Measurements from ENCODE around the gene APOBEC2.

Gene APOBEC2

GRCh38 chr6:41066867-41067304 is 13.9 kb downstream of the APOBEC2 start:
- DNase-seq: peak; percentile 77 to 85 (median 79)
- Histone ChIP-seq H3K27me3 (replicated peaks in 2 of 5; ENCODE audit: control insufficient read depth in 4 of 5, insufficient read depth in 5 of 5, low read length in 4 of 5) (no peaks in the 10 kb centered on the region), H3K36me3 (ENCODE audit: control insufficient read depth in 4 of 4, insufficient read depth in 4 of 4, low read length in 3 of 4) (peaks cover 18 to 65% (median 40%) of the 10 kb centered on the region in 4 experiments), H3K9me3 (ENCODE audit: control extremely low read depth in 1 of 5, control insufficient read depth in 4 of 5, insufficient read depth in 2 of 5, low read depth in 1 of 5, low read length in 4 of 5) (no peaks in the 10 kb centered on the region), H3K27ac (ENCODE audit: insufficient read depth in 1 of 2, low read depth in 1 of 2, low read length in 2 of 2, poor library complexity in 1 of 2, severe bottlenecking in 2 of 2) (no peak overlapping the region), H3K4me1 (ENCODE audit: control extremely low read depth in 1 of 4, control insufficient read depth in 4 of 4, insufficient read depth in 4 of 4, low read length in 3 of 4) (peaks cover 6 to 19% (median 10%) of the 10 kb centered on the region in 4 experiments), H3K4me3 (ENCODE audit: control insufficient read depth in 1 of 7, extremely low read depth in 1 of 7, insufficient read depth in 4 of 7, low read depth in 2 of 7, low read length in 6 of 7) (no peak overlapping the region)
- 7% methylated on average over 2 of the region's 3 CpGs for WGBS (ENCODE audit: insufficient coverage)
- POLR2A ChIA-PET: interaction anchor here (0.6 kb wide), 1 partner anchor 484 kb away, joined by 3 read pairs; no protein-coding TSS in a partner anchor
- CTCF ChIA-PET: interaction anchor here (0.6 to 2.6 kb wide), 6 partner anchors 27 to 68 kb away, joined by 3 to 17 read pairs (median 5); partner anchors contain the start of genes TSPO2 and UNC5CL

DNA sequence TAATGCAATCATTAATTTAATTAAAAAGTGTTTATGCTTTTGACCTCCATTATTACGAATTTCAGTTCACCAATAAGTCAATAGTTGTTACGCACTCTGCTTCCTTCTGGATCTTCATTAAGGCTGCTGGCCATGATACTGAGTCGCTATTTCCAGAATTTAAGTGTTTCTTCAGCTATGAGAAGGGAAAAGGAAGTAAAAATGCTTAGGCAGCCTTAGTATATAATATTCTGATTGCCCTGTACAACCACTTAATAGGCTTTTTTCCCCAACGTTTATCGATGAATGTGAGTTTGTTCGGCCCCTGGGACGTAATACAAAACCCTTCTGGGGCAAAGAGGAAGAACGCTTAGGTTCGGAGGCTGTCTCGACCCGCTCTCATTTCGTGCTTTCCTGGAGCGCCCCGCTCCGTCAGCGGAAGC is 18.5 kb downstream of the APOBEC2 start:
- DNase-seq: no peak
- peaks cover 16 to 44% (median 32%) of the 10 kb centered on the region in 4 experiments for H3K4me1 ChIP-seq (ENCODE audit: control extremely low read depth in 1 of 4, control insufficient read depth in 4 of 4, insufficient read depth in 4 of 4, low read length in 3 of 4)
- POLR2A ChIA-PET: interaction anchor here (0.8 kb wide), 1 partner anchor 44 kb away, joined by 4 read pairs; no protein-coding TSS in a partner anchor
- 0% methylated on average over 12 of the region's 16 CpGs for WGBS (ENCODE audit: insufficient coverage)
- H3K4me3 ChIP-seq (ENCODE audit: control insufficient read depth in 1 of 7, extremely low read depth in 1 of 7, insufficient read depth in 4 of 7, low read depth in 2 of 7, low read length in 6 of 7): peak overlapping the region; percentile 67 to 99 (median 94)
- no peaks in the 10 kb centered on the region for H3K9me3 ChIP-seq (ENCODE audit: control extremely low read depth in 1 of 5, control insufficient read depth in 4 of 5, insufficient read depth in 2 of 5, low read depth in 1 of 5, low read length in 4 of 5)
- no peaks in the 10 kb centered on the region for H3K27me3 ChIP-seq (replicated peaks in 2 of 5; ENCODE audit: control insufficient read depth in 4 of 5, insufficient read depth in 5 of 5, low read length in 4 of 5)
- CTCF ChIA-PET: interaction anchor here (0.8 to 2.2 kb wide), 4 partner anchors 9 to 130 kb away, joined by 4 to 7 read pairs (median 4); no protein-coding TSS in a partner anchor
- peaks cover 8 to 32% (median 20%) of the 10 kb centered on the region in 4 experiments for H3K36me3 ChIP-seq (ENCODE audit: control insufficient read depth in 4 of 4, insufficient read depth in 4 of 4, low read length in 3 of 4)
- H3K27ac ChIP-seq (ENCODE audit: insufficient read depth in 1 of 2, low read depth in 1 of 2, low read length in 2 of 2, poor library complexity in 1 of 2, severe bottlenecking in 2 of 2): peak overlapping the region; percentile 95 to 98

DNA sequence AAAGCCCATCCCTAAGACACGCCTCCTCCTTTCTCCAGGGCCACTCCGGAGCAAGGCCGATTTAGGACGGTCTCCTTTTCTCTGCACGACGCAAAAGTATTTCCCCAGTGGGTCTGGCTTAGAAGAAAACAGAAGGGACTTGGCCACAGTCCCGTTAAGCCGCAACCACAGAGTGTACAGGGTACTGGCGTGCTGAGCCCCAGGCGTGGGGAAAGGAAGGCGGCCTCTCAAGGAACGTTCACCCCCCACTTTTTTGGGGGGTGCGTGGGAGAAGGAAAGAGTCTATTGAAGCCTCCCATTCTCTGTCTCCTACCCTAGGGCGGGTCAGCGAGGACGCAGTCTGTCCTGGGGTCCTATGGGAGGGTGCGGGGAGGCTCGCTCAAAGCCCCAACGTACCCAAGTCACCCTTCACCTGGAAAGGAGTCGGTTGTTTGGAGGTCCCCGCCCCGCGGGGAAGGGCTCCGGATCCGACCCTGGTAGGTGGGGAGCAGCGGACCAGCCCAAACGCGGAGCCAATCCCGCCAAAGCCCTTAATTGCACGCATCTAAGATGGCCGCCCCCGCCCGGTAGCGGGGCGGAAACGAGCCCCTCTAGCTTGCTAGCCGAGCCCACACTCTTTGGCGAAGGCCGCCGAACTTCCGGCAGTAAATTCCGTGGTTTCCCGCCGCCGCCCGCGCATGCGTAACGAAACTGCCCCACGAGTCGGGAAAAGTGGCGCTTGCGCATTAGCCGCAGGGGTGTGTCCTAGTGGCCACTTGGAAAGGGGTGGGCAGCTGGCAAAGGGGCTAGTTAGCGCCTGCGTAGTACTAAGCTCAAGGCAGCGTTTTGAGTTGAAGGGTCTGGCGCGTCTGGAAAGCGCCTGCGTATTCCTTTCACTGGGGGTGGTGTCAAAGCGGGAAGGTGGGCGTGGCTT is 19.2 kb downstream of the APOBEC2 start, which contains the start of gene OARD1:
Gene OARD1 (minus strand): TSS at position 434 of the 913 bp plus-strand sequence. CDS start 722 bp downstream, outside the sequence.
- H3K4me1 ChIP-seq (ENCODE audit: control extremely low read depth in 1 of 4, control insufficient read depth in 4 of 4, insufficient read depth in 4 of 4, low read length in 3 of 4): peaks cover 17 to 44% (median 33%) of the 10 kb centered on the region in 4 experiments
- peaks cover 7 to 29% (median 17%) of the 10 kb centered on the region in 4 experiments for H3K36me3 ChIP-seq (ENCODE audit: control insufficient read depth in 4 of 4, insufficient read depth in 4 of 4, low read length in 3 of 4)
- ChIA-PET POLR2A (interaction anchor here (0.8 kb wide), 1 partner anchor 44 kb away, joined by 4 read pairs; no protein-coding TSS in a partner anchor), CTCF (interaction anchor here (1.0 to 1.5 kb wide), 2 partner anchors 13 to 130 kb away, joined by 3 to 4 read pairs; no protein-coding TSS in a partner anchor)
- peak; percentile 99 to 100 (median 99) for DNase-seq
- WGBS (ENCODE audit: insufficient coverage): 0% methylated on average over 55 of the region's 63 CpGs
- H3K4me3 ChIP-seq (ENCODE audit: control insufficient read depth in 1 of 7, extremely low read depth in 1 of 7, insufficient read depth in 4 of 7, low read depth in 2 of 7, low read length in 6 of 7): peak within 1 kb of the TSS; percentile 88 to 99 (median 94)
- H3K27me3 ChIP-seq (replicated peaks in 2 of 5; ENCODE audit: control insufficient read depth in 4 of 5, insufficient read depth in 5 of 5, low read length in 4 of 5): no peaks in the 10 kb centered on the region
- peak within 1 kb of the TSS; percentile 95 to 98 for H3K27ac ChIP-seq (ENCODE audit: insufficient read depth in 1 of 2, low read depth in 1 of 2, low read length in 2 of 2, poor library complexity in 1 of 2, severe bottlenecking in 2 of 2)
- no peaks in the 10 kb centered on the region for H3K9me3 ChIP-seq (ENCODE audit: control extremely low read depth in 1 of 5, control insufficient read depth in 4 of 5, insufficient read depth in 2 of 5, low read depth in 1 of 5, low read length in 4 of 5)

GRCh38 chr6:41072836-41073202 is 19.8 kb downstream of the APOBEC2 start, which contains the start of gene NFYA:
TSS of gene NFYA (plus strand) at chr6:41072974. CDS start at chr6:41079090, 6,116 bp downstream.
- DNase-seq: peak in 2 of 3 donors; percentile 99
- no peaks in the 10 kb centered on the region for H3K9me3 ChIP-seq (ENCODE audit: control extremely low read depth in 1 of 5, control insufficient read depth in 4 of 5, insufficient read depth in 2 of 5, low read depth in 1 of 5, low read length in 4 of 5)
- H3K4me3 ChIP-seq (ENCODE audit: control insufficient read depth in 1 of 7, extremely low read depth in 1 of 7, insufficient read depth in 4 of 7, low read depth in 2 of 7, low read length in 6 of 7): peak within 1 kb of the TSS; percentile 88 to 99 (median 94)
- H3K4me1 ChIP-seq (ENCODE audit: control extremely low read depth in 1 of 4, control insufficient read depth in 4 of 4, insufficient read depth in 4 of 4, low read length in 3 of 4): peaks cover 17 to 44% (median 33%) of the 10 kb centered on the region in 4 experiments
- WGBS (ENCODE audit: insufficient coverage): 0% methylated on average over 34 of the region's 37 CpGs
- H3K27me3 ChIP-seq (replicated peaks in 2 of 5; ENCODE audit: control insufficient read depth in 4 of 5, insufficient read depth in 5 of 5, low read length in 4 of 5): no peaks in the 10 kb centered on the region
- POLR2A ChIA-PET: no interaction called here
- CTCF ChIA-PET: interaction anchor here (1.0 kb wide), 1 partner anchor 14 kb away, joined by 3 read pairs; no protein-coding TSS in a partner anchor
- H3K36me3 ChIP-seq (ENCODE audit: control insufficient read depth in 4 of 4, insufficient read depth in 4 of 4, low read length in 3 of 4): peaks cover 6 to 23% (median 13%) of the 10 kb centered on the region in 4 experiments
- peak within 1 kb of the TSS; percentile 95 to 98 for H3K27ac ChIP-seq (ENCODE audit: insufficient read depth in 1 of 2, low read depth in 1 of 2, low read length in 2 of 2, poor library complexity in 1 of 2, severe bottlenecking in 2 of 2)

DNA sequence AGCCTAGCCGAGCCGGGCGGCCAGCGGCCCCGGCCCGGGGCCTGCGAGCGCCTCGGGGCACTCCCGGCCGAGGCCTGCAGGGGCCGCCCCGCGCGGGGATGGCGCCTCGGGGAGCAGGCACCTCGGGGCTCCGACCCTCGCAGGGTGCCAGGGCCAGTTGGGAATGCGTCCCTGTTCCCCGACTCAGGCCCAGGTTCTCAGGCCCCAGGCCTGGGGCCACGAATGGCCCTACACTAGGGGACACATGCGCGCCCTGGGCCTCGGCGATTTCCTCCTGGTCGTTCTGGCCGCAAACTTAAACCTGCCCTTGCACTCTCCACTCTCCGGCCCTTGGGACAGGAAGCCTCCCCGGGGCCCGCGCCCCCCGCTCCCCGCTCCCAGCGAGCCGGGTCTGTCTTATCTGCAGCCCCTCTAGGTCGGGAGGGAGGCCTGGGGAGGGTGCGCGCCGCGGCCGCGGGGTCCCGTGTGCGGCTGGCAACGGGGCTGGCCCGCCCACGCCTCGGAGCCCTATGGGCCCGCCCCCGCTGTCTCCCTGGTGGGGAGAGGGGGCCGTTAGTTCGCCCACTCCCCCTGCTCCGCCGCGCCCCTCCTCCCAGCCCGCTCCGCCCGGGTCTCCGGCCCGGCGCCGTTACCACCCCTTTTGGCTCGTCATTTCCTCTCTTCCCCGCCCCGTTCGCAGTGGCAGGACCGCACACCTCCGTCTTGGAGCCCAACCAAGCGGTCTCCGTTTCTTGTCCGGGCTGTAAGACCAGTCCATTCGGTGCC is 20.4 kb downstream of the APOBEC2 start:
- H3K9me3 ChIP-seq (ENCODE audit: control extremely low read depth in 1 of 5, control insufficient read depth in 4 of 5, insufficient read depth in 2 of 5, low read depth in 1 of 5, low read length in 4 of 5): no peaks in the 10 kb centered on the region
- ChIA-PET CTCF (interaction anchor here (1.0 kb wide), 1 partner anchor 14 kb away, joined by 3 read pairs; no protein-coding TSS in a partner anchor), POLR2A (interaction anchor here (0.6 kb wide), 2 partner anchors 14 to 977 kb away, joined by 3 to 4 read pairs; partner anchors contain the start of gene TAF8)
- WGBS (ENCODE audit: insufficient coverage): under 1% methylated on average over 54 of the region's 74 CpGs
- peak overlapping the region; percentile 95 to 98 for H3K27ac ChIP-seq (ENCODE audit: insufficient read depth in 1 of 2, low read depth in 1 of 2, low read length in 2 of 2, poor library complexity in 1 of 2, severe bottlenecking in 2 of 2)
- H3K4me1 ChIP-seq (ENCODE audit: control extremely low read depth in 1 of 4, control insufficient read depth in 4 of 4, insufficient read depth in 4 of 4, low read length in 3 of 4): peaks cover 17 to 40% (median 31%) of the 10 kb centered on the region in 4 experiments
- H3K27me3 ChIP-seq (replicated peaks in 2 of 5; ENCODE audit: control insufficient read depth in 4 of 5, insufficient read depth in 5 of 5, low read length in 4 of 5): no peaks in the 10 kb centered on the region
- DNase-seq: peak; percentile 85 to 94 (median 92)
- peaks cover 2 to 17% (median 9%) of the 10 kb centered on the region in 4 experiments for H3K36me3 ChIP-seq (ENCODE audit: control insufficient read depth in 4 of 4, insufficient read depth in 4 of 4, low read length in 3 of 4)
- H3K4me3 ChIP-seq (ENCODE audit: control insufficient read depth in 1 of 7, extremely low read depth in 1 of 7, insufficient read depth in 4 of 7, low read depth in 2 of 7, low read length in 6 of 7): peak overlapping the region; percentile 83 to 95 (median 92)

GRCh38 chr6:41073968-41074691 is 21.1 kb downstream of the APOBEC2 start:
- H3K27me3 ChIP-seq (replicated peaks in 2 of 5; ENCODE audit: control insufficient read depth in 4 of 5, insufficient read depth in 5 of 5, low read length in 4 of 5): no peaks in the 10 kb centered on the region
- 19% methylated on average over 8 of the region's 11 CpGs for WGBS (ENCODE audit: insufficient coverage)
- H3K9me3 ChIP-seq (ENCODE audit: control extremely low read depth in 1 of 5, control insufficient read depth in 4 of 5, insufficient read depth in 2 of 5, low read depth in 1 of 5, low read length in 4 of 5): no peaks in the 10 kb centered on the region
- peak in 2 of 3 donors; percentile 46 to 53 for DNase-seq
- ChIA-PET CTCF (interaction anchor here (4.8 kb wide), 1 partner anchor 17 kb away, joined by 28 read pairs; no protein-coding TSS in a partner anchor), POLR2A (interaction anchor here (0.6 kb wide), 2 partner anchors 14 to 976 kb away, joined by 3 to 4 read pairs; partner anchors contain the start of gene TAF8)
- H3K4me3 ChIP-seq (ENCODE audit: control insufficient read depth in 1 of 7, extremely low read depth in 1 of 7, insufficient read depth in 4 of 7, low read depth in 2 of 7, low read length in 6 of 7): peak overlapping the region; percentile 83 to 95 (median 92)
- peaks cover 4 to 15% (median 10%) of the 10 kb centered on the region in 4 experiments for H3K36me3 ChIP-seq (ENCODE audit: control insufficient read depth in 4 of 4, insufficient read depth in 4 of 4, low read length in 3 of 4)
- H3K27ac ChIP-seq (ENCODE audit: insufficient read depth in 1 of 2, low read depth in 1 of 2, low read length in 2 of 2, poor library complexity in 1 of 2, severe bottlenecking in 2 of 2): peak overlapping the region; percentile 95 to 98
- peaks cover 17 to 40% (median 31%) of the 10 kb centered on the region in 4 experiments for H3K4me1 ChIP-seq (ENCODE audit: control extremely low read depth in 1 of 4, control insufficient read depth in 4 of 4, insufficient read depth in 4 of 4, low read length in 3 of 4)
